Cardiac fibroblast (primary cell): ENCODE results near the gene LRRC75B.
"Not testable (repeated sequence)": the region's sequence is repeated elsewhere in the genome, so short reads cannot be mapped to it uniquely, and the experiment has no call there.

Experiments used
- DNase-seq, 2 donors: peaks; one replicate each; pipeline versions ENCODE4 v3.0.0 to v3.0.0-alpha.2; 2010; ENCODE audit warnings: low read depth in 2 of 2
- H3K4me3 ChIP-seq, 2 donors: replicated peaks in 1 of 2; 1 replicate in 1 of 2; 2 replicates in 1 of 2; pipeline ENCODE4 v1.5.1; 2011; ENCODE audit warnings: low read depth in 2 of 2, low read length in 2 of 2, mild to moderate bottlenecking in 2 of 2, moderate library complexity in 1 of 2
- TF ChIP-seq, protein P1 (sequence below): IDR thresholded peaks from one replicate; pipeline ENCODE4 v1.5.1; 2011; ENCODE audit warnings: low read depth, mild to moderate bottlenecking, low read length, inconsistent platforms

LRRC75B gene, protein sequence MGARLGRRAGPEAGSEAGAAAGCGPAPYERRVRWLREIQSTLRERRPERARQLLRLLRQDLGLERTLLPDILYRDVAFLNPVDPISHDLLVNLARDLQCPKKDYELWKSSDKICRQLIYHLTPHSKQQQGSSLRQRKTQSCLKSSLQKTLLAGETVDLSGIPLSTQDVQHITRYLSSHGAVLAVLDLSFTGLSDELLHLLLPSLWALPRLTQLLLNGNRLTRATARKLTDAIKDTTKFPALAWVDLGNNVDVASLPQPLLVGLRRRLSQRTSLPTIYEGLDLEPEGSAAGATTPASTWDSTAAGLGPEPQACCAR

DNA sequence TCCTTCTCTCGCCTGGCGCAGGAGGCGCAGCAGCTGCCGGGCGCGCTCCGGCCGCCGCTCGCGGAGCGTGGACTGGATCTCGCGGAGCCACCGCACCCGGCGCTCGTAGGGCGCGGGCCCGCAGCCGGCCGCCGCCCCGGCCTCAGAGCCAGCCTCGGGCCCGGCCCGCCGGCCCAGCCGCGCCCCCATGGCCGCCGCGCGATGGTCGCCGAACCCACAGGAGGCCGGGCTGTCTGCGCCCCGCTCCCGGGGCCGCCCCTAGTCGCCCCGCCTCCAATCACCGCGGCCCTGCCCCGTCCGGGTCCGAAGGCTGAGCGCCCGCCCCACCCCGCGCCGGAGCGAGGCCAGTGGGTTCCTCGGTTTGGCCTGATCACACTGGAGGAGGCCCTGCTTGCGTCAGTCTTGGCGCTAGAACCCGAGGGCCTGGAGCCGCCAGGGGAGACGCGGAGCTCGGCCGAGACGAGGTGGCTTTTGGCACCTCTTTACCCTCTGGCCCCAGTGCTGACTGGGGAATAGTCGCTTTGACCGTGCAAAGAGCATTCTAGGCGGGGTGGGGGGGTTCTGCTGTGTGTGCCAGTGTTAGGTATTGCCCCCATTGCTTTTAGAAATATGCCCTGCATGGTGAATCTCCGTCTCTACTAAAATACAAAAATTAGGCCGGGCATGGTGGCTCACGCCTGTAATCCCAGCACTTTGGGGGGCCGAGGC is at the start of gene LRRC75B:
Gene LRRC75B (minus strand): TSS at position 223 of the 708 bp plus-strand sequence. CDS start 34 bp downstream, at position 189.
- TF ChIP-seq, protein P1, sequence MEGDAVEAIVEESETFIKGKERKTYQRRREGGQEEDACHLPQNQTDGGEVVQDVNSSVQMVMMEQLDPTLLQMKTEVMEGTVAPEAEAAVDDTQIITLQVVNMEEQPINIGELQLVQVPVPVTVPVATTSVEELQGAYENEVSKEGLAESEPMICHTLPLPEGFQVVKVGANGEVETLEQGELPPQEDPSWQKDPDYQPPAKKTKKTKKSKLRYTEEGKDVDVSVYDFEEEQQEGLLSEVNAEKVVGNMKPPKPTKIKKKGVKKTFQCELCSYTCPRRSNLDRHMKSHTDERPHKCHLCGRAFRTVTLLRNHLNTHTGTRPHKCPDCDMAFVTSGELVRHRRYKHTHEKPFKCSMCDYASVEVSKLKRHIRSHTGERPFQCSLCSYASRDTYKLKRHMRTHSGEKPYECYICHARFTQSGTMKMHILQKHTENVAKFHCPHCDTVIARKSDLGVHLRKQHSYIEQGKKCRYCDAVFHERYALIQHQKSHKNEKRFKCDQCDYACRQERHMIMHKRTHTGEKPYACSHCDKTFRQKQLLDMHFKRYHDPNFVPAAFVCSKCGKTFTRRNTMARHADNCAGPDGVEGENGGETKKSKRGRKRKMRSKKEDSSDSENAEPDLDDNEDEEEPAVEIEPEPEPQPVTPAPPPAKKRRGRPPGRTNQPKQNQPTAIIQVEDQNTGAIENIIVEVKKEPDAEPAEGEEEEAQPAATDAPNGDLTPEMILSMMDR = no peak
- DNase-seq = peak; percentile 81 to 93
- H3K4me3 ChIP-seq = peak within 1 kb of the TSS; percentile 51 to 66

DNA sequence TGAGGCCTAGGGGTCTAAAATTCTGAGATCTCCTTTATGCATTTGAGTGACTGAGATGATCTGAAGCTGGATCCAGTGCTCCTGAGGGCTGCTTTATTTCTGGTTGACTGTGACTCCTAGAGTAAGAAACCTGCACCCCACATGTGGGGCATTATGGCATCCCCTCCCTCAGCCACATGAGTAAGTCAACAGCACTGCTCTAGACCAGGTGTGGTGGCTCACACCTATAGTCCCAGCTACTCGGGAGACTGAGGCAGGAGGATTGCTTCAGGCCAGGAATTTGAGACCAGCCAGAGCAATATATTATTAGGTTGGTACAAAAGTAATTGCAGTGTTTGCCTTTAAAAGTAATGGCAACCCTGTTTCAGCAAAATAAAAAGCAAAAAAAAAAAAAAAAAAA is 49.4 kb upstream of the LRRC75B start:
- not testable (repeated sequence) for H3K4me3 ChIP-seq

DNA sequence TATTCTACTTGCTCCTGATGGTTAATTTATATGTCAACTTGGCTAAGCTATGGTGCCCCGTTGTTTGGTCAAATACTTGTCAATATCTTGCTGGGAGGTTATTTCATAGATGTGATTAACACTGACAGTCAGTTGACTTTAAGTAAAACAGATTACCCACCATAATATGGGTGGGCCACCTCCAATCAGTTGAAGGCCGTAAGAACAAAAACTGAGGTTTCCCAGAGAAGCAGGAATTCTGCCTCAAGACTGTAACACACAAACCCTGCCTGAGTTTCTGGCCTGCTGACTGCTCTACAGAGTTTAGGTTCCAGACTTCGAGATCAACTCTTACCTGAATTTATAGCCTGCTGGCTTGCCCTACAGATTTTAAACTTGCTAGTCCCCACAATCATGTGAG is 43.6 kb upstream of the LRRC75B start:
- H3K4me3 ChIP-seq, DNase-seq: not testable (repeated sequence)

More for the DNA sequence above, 49.4 kb upstream of the LRRC75B start:
- not testable (repeated sequence) for DNase-seq

DNA sequence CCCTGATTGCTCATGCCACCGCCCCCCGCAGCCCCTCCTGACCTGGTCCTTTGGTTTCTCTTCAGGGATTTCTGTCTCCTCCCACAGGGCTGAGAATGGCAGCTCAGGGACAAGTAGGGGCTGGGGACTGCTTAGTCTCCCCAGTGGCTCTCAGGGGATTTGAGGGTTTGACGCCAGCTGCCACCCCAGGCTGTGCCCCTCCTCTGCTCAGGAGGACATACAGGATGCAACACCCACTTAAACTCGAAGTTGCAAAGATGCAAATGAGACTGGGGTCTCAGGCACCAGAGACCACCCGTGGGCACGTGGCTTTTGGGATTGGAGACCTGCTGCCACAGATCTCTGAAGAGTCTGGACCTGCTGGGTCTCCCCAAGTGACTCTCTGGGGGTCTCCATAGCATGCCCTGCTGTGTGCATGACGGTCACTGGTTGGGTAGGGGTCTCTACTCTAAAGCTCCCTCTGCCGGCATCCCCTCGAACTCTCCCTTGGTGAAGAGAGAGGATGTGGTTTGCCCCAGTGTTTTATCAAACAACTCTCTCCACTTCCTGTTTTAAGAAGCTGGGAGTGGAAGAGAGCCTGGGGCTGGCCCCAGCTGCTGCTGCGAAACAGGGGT is 42.0 kb upstream of the LRRC75B start:
- H3K4me3 ChIP-seq = not testable (repeated sequence)
- peak in 1 of 2 donors; percentile 3 for DNase-seq

DNA sequence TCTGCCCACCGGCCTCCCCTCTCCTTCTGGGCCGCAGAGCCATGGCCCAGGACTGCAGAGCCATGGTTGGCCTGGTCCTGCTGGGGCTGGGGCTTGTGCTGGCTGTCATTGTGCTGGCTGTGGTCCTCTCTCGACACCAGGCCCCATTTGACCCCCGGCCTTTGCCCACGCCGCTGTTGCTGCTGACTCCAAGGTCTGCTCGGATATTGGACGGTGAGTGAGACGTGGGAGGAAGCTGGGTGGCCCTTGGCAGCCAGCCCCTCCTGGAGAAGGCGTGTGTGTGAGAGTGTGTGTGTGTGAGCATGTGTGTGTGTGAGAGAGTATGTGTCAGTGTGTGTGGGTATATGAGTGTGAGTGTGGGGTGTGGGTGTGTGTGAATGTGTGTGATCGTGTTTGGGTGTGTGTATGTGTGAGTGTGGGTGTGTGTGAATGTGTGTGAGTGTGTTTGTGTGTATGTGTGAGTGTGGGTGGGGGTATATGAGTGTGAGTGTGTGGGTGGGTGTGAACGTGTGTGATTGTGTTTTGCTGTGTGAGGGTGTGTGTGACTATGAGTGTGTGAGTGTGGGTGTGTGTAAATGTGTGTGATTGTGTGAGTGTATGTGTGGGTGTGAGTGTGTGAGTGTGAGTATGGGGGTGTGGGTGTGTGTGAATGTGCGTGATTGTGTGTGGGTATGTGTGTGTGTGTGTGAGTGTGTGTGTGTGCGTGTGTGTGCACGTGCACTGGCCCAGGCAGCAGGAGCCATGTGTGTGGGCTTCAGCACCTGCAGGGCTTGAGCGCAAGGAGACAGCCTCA is 40.6 kb upstream of the LRRC75B start:
- not testable (repeated sequence) for H3K4me3 ChIP-seq
- DNase-seq = peak; percentile 4 to 57

DNA sequence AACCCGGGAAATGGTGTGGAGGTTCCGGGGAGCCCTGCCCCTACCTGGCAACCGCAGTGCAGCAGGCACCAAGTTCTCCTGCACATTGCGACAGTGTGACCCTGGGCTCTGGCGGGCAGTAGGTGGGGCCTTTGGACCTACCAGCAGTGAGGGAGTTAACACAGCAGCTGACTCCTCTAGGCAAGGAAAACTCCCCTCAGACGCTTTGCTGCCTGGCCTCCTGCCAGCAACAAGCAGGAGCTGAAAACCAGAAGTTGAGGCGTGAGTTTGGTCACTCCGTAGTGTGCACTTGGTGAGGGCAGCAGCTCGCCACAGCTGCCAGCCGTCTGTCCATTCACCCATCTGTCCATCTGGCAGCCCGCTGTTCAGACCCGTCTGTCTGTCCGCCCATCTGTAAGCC is 39.8 kb upstream of the LRRC75B start:
- H3K4me3 ChIP-seq = not testable (repeated sequence)
- DNase-seq = peak; percentile 18 to 61

DNA sequence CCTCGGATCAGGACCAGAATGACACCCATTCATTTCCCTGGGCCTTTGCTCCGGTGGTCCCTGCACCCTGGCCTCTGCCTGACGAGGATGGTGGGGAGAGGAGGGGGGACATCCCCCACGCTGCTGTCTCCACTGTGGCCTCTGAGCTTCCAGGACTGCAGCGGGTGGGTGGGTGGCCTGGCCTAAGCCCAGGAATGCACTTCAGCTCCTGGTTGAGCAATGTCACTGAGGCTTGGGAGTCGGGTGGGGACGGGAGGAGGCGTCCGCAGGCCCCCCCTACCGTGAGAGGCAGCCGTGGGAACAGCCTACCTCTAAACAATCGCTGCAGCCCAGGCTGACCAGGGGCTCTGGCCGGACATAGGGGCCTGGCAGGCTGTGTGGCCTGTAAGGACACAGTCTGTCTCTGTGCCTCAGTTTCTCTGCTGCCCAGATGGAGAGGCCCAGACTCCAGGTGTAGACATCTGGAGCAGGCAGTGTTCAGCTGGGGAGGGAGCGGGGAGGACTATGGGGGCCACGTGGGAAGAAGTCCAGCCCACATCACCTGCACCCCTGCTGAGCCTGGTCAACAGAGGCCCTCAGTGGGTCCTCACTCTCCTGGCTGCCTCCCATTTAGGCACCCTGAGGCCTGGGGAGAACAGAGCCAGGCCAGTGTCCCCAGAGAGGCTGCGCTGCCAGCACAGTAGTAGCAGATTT is 38.7 kb upstream of the LRRC75B start:
- not testable (repeated sequence) for H3K4me3 ChIP-seq
- peak in 1 of 2 donors; percentile 50 for DNase-seq

DNA sequence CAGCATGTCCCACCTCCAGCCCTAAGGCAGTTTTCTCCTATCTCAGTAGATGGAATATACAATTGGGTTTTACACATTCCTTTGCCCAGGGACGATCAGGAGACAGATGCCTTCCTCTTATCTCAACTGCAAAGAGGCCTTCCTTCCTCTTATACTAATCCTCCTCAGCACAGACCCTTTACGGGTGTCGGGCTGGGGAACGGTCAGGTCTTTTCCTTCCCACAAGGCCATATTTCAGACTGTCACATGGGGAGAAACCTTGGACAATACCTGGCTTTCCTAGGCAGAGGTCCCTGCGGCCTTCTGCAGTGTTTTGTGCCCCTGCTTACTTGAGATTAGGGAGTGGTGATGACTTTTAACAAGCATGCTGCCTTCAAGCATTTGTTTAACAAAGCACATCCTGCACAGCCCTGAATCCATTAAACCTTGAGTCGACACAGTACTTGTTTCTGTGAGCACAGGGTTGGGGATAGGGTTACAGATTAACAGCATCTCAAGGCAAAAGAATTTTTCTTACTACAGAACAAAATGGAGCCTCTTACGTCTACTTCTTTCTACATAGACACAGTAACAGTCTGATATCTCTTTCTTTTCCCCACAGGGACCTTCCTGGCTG is 38.0 kb upstream of the LRRC75B start:
- not testable (repeated sequence) for H3K4me3 ChIP-seq
- DNase-seq = peak in 1 of 2 donors; percentile 25

DNA sequence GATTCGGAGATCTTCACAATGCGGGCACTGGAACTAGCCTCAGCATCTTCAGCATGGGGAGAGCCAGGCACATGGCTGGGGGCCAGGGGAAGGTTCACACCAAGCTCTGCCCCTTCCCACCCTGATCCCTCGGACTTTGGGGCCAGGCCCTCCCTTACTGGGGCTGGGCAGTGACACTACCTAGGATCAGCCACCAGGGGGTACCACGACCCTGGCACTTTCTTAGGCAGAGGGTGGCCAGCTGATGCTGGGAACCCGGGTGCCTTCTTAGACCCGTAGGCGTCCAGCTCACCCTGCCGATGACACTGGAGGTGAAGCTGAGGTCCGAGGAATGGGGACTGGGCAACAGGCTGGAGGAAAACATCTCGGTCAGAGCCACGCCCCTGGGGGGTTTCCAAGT is 36.2 kb upstream of the LRRC75B start:
- TF ChIP-seq, protein P1 = peak; percentile 42
- DNase-seq = peak; percentile 33 to 41
- not testable (repeated sequence) for H3K4me3 ChIP-seq

DNA sequence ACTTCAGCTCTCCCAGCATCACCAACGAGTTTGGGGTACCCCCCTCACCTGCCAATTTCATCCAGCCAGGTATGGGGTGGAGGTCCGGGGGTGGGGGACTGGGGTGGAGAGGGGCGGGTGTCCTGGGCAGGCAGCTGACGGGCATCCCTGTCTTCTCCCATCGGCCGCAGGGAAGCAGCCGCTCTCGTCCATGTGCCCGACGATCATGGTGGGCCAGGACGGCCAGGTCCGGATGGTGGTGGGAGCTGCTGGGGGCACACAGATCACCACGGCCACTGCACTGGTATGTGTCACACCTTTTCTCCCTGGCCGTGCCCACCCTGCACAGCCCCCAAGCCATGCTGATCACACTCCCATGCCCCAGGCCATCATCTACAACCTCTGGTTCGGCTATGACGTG is 35.0 kb upstream of the LRRC75B start:
- H3K4me3 ChIP-seq, DNase-seq: not testable (repeated sequence)

DNA sequence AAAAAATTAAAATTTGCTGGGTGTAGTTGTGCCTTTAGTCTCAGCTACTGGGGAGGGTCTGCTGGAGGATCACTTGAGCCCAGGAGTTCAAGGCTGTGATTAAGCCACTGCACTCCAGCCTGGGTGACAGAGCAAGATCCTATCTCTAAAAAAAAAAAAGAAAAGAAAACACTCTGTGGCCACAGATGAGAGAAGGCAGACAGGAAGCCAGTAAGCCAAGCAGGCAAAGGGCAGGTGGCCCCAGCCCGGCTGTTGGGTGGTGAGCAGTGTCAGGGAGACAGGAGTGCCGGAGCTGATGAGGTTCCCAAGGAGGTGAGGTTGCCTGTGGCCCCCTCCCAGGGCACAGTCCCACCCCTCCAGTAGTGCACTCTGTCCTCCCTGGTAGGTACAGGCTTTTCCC is 29.7 kb upstream of the LRRC75B start:
- DNase-seq, H3K4me3 ChIP-seq: not testable (repeated sequence)

DNA sequence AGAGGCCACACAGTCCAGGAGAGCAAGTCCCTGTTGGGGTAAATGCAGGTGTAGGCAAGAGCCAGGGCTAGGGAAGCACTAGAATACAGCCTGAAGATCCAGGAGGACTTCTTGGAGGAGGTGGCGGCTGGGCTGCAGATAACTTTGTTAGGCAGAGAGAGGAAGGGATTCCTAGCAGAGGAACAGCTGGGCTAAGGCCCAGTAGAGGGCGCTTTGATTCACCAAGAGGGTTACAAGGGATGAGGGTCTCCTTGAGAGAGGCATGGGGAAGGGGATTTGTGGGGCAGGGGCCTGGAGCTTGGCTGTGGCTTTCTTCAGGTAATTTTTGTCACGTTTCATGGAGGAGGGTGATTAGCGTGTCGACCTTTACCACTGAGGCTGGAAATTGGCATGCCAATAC is 28.4 kb upstream of the LRRC75B start:
- not testable (repeated sequence) for H3K4me3 ChIP-seq, DNase-seq

DNA sequence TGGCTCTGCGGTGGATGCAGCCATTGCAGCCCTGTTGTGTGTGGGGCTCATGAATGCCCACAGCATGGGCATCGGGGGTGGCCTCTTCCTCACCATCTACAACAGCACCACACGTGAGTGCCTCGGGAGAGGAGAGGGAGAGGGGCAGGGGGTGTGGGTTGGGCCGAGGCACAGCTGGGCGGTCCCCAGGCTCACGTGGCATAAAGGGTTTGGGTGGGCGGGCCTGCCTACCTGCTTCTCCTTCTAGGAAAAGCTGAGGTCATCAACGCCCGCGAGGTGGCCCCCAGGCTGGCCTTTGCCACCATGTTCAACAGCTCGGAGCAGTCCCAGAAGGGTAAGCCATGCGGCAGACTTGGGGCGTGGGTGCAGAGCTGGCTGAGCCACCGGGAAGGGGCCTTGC is 21.9 kb upstream of the LRRC75B start:
- not testable (repeated sequence) for H3K4me3 ChIP-seq, DNase-seq

DNA sequence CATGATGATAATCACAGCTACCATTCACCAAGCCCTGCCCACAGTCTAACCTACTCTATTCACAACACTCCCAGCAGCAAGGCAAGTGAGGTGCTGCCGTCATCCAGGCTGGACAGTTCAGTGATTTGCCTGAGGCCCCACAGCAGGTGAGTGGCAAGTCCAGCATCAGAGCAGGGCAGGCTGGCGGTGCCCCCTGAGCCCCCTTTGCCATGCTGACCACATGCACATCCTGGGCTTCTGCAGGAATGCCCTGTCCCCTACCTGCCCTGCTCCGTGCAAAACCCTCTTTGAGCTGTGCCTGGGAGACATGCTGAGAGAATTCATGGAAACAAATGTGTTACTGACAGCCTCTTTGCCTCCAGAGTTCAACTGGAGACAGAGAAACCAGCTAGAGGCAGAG is 17.0 kb upstream of the LRRC75B start:
- H3K4me3 ChIP-seq, DNase-seq: not testable (repeated sequence)
